Testis (tissue), 2 donors: Measurements from ENCODE around the gene PRLR.

Experiments
- POLR2A ChIP-seq: fragments of 450-650 bp; IDR thresholded peaks from one replicate; pipeline ENCODE4 v1.6.1; 2017; ENCODE audit warnings: antibody characterized with exemption, mild to moderate bottlenecking, moderate library complexity
- TF ChIP-seq, protein P1 (sequence below), 3 experiments: fragments of 450-650 bp in 2 of 3; fragments of 200-600 bp in 1 of 3; sonication (generic) in 1 of 3; IDR thresholded peaks; one replicate each; pipeline ENCODE4 v1.5.1; 2016 to 2019; ENCODE audit warnings: antibody characterized with exemption in 3 of 3, mild to moderate bottlenecking in 2 of 3, moderate library complexity in 1 of 3

DNA sequence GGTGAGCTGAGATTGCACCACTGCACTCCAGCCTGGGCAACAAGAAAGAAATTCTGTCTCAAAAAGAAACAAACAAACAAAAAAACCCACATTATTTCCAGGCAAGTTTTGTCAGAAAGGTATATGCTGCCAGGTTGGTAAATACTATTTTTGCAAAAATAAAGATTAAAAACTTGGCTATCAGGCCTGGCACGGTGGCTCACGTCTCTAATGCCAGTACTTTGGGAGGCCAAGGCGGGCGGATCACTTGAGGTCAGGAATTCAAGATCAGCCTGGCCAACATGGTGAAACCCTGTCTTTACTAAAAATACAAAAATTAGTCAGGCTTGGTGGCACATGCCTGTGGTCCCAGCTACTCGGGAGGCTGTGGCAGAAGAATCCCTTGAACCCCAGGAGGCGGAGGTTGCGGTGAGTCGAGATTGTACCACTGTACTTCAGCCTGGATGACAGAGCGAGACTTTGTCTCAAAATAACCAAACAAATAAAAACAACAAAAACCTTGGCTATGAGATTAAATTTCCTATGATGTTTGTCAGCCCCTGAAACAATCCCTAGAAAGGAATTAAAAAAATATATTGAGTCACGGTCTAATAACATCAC lies 205.3 kb downstream of the PRLR start:
- TF ChIP-seq, protein P1, sequence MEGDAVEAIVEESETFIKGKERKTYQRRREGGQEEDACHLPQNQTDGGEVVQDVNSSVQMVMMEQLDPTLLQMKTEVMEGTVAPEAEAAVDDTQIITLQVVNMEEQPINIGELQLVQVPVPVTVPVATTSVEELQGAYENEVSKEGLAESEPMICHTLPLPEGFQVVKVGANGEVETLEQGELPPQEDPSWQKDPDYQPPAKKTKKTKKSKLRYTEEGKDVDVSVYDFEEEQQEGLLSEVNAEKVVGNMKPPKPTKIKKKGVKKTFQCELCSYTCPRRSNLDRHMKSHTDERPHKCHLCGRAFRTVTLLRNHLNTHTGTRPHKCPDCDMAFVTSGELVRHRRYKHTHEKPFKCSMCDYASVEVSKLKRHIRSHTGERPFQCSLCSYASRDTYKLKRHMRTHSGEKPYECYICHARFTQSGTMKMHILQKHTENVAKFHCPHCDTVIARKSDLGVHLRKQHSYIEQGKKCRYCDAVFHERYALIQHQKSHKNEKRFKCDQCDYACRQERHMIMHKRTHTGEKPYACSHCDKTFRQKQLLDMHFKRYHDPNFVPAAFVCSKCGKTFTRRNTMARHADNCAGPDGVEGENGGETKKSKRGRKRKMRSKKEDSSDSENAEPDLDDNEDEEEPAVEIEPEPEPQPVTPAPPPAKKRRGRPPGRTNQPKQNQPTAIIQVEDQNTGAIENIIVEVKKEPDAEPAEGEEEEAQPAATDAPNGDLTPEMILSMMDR (IDR thresholded peaks at IDR 0.05) = no peak
- no peak for TF ChIP-seq POLR2A
